PFSK-1 (cell line): ENCODE data around the gene RAD51B.

Experiments used
- POLR2AphosphoS5 ChIP-seq: IDR thresholded peaks from 2 replicates; pipeline ENCODE4 v1.6.1; 2012; ENCODE audit warnings: low read depth, mild to moderate bottlenecking, control low read depth, low read length, moderate library complexity
- SIN3A ChIP-seq: IDR thresholded peaks from 2 replicates; pipeline ENCODE4 v1.6.1; 2012; ENCODE audit warnings: mild to moderate bottlenecking, low read length, moderate library complexity, borderline replicate concordance; ENCODE audit not compliant: insufficient read depth
- TAF1 ChIP-seq: IDR thresholded peaks from 2 replicates; pipeline ENCODE4 v1.6.1; 2012; ENCODE audit warnings: low read length, control low read depth, borderline replicate concordance; ENCODE audit not compliant: insufficient read depth
- TF ChIP-seq, protein P1 (sequence below), 2 experiments: IDR thresholded peaks; 2 replicates each; pipeline versions ENCODE4 v1.6.1 to v1.8.0; 2011 to 2012; ENCODE audit warnings: low read depth in 2 of 2, low read length in 2 of 2, control low read depth in 1 of 2, inconsistent platforms in 1 of 2, mild to moderate bottlenecking in 1 of 2, moderate library complexity in 1 of 2; ENCODE audit not compliant: insufficient read depth in 1 of 2

DNA sequence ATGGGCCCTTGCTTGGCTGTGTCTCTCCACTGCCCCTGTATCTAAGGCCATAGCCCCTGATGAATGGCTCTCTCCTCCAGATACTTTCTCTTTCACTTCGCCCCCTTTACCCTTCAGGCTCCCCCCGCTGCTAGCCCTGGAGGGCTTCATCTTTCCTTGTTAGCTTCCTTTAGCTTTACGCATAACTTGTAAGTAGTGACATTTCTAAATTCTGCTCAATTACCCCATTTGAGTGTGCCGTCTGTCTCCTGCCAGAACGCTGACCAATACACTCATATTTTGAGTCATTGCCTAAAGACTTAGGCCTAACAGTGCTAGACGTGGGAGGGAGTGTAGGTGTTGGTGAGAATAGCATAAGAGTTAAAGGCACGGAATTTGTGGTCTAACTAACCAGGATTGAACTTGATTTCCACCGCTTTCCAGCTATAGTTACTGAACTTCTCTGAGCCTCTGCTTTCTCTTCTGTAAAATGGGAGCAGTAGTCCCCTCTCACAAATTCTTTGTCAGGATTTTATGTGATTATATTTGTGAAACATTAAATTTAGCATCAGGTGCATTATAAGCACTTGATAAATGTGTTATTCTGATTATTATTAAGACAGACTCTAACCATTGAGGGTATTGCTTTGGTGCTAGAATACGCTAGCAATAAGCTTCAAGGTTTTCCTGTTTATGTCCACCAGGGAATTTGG lies 844.0 kb downstream of the RAD51B start:
- TF ChIP-seq TAF1 (no peak), POLR2AphosphoS5 (no peak), SIN3A (no peak)
- TF ChIP-seq, protein P1, sequence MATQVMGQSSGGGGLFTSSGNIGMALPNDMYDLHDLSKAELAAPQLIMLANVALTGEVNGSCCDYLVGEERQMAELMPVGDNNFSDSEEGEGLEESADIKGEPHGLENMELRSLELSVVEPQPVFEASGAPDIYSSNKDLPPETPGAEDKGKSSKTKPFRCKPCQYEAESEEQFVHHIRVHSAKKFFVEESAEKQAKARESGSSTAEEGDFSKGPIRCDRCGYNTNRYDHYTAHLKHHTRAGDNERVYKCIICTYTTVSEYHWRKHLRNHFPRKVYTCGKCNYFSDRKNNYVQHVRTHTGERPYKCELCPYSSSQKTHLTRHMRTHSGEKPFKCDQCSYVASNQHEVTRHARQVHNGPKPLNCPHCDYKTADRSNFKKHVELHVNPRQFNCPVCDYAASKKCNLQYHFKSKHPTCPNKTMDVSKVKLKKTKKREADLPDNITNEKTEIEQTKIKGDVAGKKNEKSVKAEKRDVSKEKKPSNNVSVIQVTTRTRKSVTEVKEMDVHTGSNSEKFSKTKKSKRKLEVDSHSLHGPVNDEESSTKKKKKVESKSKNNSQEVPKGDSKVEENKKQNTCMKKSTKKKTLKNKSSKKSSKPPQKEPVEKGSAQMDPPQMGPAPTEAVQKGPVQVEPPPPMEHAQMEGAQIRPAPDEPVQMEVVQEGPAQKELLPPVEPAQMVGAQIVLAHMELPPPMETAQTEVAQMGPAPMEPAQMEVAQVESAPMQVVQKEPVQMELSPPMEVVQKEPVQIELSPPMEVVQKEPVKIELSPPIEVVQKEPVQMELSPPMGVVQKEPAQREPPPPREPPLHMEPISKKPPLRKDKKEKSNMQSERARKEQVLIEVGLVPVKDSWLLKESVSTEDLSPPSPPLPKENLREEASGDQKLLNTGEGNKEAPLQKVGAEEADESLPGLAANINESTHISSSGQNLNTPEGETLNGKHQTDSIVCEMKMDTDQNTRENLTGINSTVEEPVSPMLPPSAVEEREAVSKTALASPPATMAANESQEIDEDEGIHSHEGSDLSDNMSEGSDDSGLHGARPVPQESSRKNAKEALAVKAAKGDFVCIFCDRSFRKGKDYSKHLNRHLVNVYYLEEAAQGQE (IDR thresholded peaks at IDR 0.05; ENCODE audit: insufficient read depth in 1 of 2, low read depth in 2 of 2, low read length in 2 of 2), result no peak
